GM18498 (cell line): ENCODE measurements around the gene RAB20.
"Not testable (repeated sequence)": the region's sequence is repeated elsewhere in the genome, so short reads cannot be mapped to it uniquely, and the experiment has no call there.

Source experiments
- ATAC-seq: cut with Tn5 transposase; IDR thresholded peaks from one replicate; pipeline ENCODE4 v1.9.1; 2021; ENCODE audit warnings: mild to moderate bottlenecking, moderate library complexity; ENCODE audit not compliant: unreplicated experiment

Gene RAB20

DNA sequence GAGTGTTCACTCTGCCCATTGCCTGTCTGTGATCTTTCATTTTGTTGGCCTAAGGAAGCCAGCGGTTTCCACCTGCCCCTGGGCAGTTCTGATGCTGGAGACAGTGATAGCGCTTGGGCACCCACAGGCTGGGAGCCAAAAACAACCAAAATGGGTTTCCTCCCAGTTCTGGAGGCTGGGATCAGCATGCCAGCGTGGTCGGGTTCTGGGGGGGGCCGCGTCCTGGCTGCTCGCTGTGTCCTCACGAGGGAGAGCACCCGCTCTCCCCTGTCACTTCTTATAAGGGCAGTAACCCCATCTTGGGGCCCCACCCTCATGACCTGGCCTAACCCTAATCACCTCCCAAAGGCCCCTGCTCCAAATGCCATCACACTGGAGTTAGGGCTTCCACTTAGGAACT, 67.9 kb downstream of the RAB20 start:
- no peak for ATAC-seq

DNA sequence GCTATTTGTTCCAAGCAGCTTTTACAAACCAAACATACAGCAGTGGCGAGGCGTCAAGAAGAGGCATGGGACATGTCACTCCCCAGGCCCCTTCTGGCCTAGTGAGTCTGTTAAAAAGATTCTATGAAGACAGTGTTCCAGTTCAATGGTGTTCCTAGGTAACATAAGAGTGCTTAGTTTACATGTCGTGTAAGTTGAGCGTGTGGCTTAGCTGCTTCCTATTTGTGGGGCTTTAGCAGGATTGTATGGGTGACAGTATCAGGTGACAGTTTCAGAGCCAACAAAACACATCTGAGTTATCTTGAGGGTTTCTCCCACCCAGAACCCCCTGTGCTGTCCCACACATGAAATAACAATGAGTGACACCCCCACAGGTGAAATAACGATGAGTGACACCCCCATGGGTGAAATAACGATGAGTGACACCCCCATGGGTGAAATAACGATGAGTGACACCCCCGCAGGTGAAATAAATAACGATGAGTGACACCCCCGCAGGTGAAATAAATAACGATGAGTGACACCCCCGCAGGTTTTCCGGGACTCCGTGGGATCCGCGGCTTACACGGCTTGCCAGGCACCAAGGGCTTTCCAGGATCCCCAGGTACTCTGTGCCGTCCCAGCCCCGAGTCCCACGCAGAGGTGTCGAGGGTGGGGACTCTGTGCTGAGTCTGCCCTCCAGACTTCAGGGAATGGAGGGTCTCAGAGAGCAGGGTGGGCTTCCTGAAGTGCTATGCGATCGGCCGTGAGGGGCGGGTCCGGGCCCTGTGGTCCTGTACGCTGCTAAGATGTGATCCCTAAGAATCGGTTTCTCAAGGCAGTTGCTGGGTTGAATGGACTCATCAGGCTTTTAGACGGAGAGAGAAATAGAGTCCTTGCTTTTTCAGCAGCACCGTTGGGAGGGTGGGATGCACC, 68.6 kb downstream of the RAB20 start:
- no peak for ATAC-seq

DNA sequence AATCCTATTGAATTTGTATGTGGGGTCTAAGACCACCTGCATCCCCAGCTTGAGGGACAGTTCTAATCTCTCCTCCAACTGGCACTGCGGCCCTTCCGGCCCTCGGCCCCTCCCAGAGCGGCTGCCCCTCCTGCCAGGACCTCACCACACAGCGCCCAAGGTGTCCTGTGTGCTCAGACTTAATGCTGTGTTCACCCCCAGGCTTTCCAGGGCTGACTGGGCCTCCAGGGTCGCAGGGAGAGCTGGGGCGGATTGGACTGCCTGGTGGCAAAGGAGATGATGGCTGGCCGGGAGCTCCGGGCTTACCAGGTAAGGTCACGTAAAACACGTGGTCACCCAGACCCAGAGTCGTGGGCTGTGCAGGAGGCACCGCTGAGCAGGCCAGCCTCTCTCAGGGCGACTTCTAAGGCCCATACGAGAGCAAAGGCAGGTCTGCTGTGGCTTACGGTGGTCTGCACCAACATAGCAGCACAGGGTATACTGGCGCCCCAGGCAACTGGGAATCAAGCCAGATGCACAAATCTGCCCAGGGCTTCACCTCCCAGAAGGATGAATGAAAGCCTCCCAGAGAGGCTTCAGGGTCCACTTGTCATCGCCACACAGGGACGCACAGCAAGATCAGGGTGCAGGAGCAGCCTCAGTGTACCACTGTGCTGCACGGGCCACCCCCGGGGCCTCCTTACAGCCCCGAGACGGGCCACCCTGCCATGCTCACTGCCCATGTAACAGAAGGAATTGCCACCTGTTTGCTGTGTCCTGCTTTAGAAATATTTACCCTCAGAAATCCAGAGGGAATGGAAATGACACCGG, 69.4 kb downstream of the RAB20 start:
- no peak for ATAC-seq

DNA sequence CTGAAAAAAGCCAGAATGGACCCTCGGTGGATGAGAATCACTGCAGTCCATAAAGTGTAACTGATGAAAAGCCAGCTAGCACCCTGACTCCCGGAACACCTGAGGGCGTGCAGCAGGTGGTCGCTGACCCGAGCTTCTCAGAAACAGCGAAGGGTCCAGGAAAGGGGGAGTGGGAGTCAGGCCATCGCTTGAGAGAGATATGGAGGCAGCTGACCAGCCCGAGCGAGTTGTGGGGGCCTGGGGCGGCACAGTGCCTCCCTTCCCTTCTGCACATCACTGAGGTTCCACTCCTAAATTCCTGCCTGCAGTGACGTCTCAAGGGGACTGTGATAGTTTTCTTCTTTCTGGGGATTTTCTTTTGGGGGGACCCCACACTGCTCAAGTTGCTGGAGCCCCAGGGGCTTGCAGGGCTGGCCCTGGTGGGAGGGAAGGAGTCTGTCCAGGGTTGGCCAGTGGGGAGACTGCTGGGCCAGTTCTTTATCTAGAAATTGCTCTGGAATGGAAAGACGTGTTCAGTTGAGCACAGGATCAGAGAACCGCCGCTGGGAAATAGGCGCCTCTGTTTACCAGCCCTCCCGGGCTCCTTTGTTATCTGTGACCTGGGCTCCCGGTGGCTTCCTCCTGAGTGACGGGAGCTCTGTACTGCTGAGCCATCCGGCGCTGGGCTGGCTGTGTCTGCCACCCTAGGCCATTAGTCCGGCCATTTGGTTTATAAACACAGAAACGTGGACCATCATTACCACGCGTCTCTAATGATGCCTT, 71.3 kb downstream of the RAB20 start:
- ATAC-seq = no peak

DNA sequence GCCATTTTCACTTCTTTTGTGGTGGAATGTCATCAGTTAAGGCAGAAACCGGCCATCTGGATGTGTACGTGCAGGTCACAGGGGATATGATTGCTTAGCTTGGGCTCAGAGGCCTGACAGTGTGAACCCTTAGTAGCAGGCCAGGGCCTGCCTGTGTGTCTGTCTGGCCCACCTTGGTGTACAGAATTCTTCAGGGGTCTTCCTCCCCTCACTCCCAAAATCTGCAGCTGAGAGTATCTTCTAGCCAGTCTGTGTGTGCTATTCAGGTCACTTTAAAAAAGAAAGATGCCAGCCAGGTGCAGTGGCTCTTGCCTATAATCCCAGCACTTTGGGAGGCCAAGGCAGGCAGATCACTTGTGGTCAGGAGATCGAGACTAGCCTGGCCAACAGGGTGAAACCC, 74.6 kb downstream of the RAB20 start:
- not testable (repeated sequence) for ATAC-seq

DNA sequence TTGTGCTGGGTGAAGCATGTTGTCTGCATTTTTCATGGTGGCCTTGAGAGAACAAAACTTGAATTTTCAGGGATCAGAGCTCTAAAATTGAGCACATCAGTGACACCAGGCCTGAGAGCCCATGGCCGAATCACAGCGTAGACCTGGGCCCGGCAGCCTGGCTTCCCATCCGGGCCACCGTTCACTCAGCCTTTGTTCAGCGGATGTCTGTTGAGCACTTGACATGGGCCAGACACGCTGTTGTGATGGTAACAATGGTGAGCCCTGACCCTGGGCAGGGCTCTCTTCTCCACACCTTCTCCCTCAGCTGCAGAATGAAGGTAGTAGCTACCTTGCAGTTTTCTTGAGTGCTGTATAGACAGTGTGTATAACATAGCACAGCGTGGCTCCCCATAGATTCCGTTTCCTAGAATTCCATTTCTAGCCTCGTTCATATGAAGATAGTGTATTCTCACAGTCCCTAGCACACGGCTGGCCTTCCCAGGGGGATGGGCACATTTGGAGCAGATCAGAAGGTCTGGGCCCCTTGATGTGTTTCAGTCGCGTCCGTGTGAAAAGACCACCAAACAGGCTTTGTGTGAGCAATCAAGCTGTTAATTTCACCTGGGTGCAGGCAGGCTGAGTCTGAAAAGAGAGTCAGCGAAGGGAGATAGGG, 75.3 kb downstream of the RAB20 start:
- ATAC-seq = no peak

DNA sequence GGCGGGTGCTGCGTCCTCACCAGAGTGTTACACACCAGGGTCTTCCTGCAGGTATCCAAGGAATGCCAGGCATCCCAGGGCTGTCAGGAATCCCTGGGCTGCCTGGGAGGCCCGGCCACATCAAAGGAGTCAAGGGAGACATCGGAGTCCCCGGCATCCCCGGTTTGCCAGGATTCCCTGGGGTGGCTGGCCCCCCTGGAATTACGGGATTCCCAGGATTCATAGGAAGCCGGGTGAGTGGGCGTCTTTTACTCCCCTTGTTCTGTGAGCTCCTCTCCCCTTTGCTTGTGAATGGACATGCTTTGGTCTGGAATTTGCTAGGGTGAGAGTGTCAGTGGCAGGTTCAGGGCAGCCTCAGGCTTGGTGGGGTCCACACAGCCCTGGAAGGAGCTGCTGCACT, 75.9 kb downstream of the RAB20 start:
- no peak for ATAC-seq

DNA sequence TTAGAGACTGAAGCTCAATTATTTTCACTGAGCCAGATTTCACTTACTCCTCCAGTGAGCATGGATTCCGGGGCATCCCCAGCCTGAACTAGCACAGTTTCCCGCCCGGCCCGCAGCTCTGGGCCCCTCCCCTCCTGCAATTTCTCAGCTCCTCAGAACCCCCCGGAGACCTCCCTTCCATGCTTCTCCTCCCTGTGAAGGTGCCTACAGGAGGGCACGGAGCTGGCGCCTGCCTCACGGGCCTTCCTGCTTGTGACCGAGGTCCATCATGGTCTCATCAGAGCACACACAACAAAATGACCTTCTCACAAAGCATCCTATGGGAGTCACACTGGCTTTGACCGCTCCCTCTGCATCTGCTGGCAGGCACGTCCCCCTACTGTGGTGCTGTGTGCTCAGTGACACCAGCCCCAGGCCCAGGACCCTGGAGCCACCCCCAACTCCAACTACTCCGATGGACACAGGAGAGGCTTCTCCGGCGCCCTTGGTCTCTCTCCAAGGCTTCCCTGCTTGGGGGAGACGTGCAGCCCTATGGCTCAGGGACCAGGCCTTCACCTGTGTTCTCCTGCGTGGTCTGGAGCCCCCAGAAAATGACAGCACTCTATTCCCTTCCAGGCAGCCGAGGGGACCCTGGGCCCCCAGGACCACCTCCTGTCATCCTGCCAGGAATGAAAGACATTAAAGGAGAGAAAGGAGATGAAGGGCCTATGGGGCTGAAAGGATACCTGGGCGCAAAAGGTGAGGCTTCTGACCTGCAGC, 77.1 kb downstream of the RAB20 start:
- no peak for ATAC-seq

DNA sequence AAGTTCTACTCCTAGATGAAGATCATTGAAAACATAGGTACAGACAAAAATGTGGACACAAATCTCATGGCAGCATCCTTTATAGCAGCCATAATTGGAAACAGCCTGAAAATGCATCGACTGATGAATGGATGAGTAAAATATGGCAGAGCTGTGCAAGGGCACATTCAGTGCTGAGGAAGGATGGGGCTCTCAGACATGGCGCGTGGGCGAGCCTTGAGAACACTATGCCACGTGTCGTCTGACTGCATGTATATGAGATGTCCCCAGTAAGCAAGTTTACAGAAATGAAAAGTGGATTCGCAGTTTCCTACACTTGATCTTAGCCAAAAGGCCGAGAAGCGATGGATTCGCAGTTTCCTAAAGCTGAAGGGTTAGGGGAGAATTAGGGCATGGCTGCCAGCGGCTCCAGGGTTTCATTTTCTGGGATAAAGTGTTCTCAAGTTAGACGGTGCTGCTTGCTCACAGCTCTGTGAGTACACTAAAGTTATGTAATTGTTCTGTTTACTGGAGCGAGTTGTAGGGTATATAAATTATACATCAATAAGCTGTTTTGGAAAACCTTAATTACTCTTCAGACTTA, 78.0 kb downstream of the RAB20 start:
- ATAC-seq = no peak

DNA sequence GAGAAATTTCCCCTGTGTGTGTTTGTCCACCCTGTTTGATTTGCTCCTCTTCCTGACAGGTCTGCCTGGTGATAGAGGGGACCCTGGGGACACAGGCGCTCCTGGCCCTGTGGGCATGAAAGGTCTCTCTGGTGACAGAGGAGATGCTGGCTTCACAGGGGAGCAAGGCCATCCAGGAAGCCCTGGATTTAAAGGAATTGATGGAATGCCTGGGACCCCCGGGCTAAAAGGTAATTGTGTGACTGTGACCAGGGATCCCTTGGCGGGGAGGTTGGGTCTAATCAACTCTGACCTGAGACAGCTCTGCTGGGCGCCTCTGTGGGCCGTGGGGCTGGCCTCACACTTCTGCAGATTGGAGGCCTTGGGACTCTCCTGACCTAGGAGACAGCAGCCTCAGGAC, 81.4 kb downstream of the RAB20 start:
- ATAC-seq = no peak

DNA sequence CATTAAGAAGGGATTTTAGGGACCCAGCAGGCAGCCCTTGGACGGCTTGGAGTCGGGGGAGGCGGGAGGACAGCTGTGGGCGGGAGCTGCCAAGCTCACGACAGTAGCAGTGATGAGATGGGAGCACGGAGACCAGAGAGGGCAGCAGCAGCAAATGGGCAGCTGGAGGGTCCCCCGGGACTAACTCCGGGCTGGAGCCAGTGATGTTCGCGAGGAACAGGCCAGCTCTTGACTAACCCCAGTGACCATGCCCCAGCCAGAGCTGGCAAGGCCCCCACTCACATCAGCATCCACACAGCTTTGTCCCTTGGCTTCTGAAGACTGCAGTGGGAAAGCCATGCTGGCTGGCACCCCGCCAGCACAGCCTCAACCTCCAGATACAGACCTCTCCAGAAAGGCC, 81.9 kb downstream of the RAB20 start:
- ATAC-seq = no peak

DNA sequence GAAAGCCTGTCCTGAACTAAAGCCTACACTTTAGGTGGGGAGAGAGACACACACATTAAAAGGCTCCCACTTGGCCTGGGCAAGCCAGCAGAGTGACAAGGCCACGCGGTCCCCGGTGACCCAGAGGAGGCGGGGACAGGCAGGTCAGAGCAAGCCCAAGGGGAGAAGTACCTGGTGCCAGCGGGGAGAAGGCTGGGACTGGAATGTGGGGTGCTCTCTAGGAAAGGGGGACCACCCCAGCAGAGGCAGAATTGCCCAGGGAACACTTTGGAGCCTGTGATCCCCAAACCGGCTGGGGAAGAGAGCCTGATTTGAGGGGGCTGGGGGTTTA, 82.3 kb downstream of the RAB20 start:
- no peak for ATAC-seq

DNA sequence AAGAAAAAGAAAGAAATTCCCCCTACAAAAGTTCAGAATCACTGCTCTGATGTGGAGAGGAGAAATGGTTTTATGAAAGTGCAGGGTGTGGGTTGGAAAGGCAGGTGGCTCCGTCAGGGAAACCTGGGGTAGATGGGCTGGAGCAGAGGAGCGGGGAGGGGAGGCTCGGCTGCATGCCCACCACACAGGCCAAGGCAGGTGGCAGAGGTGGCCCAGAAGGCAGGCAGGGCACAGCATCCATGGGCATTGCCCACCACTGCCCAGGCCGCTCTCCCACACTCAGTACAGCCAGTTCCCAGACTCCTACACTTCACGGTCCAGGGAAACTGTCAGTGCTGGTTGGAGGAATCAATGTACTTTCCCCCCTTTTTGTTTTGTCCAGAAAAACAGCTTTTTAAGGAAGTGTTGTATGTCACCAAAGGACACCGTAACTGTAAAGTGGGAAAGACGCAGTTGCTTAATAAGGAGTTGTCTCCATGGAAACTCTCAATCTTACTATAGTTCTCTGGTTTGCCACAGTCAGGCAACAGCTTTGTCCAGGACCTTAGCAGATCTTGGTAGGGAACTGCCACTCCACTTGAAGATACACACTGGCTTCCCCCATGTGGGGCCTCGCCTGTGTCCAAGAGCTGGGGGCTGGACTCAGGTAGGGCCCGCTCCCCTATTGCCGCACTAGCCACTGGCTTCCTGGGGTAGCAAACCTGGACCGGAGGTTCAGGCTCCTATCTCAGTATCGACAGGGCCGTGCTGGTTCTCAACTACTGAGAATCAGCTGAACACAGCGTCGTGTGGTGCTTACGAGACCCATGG, 82.9 kb downstream of the RAB20 start:
- ATAC-seq = no peak

DNA sequence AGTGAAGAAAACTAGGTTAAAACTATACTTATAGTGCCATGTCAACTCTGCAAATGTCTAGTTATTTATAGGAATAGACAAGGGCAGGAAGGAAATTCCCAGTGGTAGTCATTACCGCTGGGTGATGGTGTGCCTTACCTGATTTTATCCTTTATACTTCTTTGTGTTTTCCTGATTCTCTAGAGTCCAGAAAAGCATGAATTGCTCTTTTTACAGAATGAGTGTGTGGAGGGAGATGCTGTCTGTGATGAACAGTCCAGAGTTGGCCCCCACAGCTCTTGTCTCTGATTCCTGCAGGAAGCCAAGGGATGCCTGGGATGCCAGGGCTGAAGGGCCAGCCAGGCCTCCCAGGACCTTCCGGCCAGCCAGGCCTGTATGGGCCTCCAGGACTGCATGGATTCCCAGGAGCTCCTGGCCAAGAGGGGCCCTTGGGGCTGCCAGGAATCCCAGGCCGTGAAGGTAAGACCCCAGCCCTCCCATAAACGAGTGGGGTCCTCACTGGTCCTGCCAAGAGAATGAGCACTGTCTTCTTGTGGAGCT, 83.7 kb downstream of the RAB20 start:
- ATAC-seq = no peak

DNA sequence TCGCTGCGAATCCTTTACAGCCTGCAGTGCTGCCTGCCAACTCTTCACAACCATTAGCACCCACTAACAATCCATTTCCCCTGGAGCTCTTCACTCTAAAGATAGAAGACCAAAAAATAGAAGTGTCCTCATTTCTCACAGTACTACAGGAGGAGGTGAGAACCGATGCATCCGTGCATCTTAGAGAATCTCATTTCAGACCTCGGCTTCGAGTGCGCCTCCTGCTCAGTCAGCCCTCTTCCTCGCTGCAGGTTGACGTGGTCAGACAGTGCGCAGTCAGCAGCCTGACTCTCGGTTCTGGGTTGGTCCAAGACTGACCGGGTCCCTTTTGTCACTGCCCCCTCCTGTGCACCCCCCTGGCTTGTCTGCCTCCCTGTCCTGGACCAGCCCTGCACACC, 85.3 kb downstream of the RAB20 start:
- ATAC-seq = no peak

DNA sequence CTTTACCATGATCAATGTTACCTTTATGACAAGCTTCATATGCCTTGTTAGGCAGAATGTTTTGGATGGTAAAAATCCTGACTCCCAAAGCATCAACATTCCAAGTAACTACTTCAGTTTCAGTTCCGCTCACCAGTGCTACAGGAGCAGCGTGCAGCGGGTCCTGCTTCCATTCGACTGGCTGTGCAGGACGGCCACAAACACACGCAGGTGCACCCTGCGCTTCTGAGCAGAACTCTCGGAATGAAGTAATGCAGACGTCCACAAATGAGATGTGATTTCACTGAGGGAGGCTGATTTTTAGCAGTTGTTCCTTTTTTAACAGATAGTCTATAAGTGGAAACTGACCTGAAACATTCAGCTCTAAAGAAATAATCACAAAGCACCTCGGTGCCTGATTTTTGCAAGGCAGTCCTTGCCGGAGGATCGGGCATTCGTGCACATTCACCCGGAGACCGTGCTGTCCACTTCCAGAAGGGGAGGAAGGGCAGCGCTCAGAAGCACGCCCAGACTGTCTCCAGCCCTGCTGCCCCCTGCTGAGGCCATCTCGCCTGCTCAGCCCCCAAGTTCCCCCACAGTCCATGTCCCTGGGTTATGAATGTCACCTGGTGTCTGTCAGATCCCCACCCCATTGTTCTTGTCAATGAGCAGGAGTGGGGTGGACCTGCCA, 85.8 kb downstream of the RAB20 start:
- no peak for ATAC-seq

DNA sequence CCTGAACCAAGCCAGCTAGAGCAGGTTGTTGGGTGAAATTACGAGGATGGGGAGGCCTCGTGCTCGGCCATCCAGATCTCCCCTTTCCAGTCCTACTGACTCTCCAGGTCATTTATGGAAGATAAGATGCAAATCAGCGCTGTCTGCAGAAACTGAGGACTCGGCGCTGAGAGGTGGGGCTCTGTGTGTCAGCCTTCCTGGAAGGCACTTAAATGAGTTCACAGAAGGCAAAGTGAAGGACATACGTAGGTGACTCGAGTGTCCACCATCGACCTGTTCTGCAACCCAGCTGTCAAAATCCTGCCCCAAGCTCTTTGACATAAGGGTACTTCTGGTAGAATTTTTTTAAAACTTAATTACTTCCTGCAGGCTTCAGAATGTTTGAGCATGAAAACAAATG, 86.4 kb downstream of the RAB20 start:
- no peak for ATAC-seq

DNA sequence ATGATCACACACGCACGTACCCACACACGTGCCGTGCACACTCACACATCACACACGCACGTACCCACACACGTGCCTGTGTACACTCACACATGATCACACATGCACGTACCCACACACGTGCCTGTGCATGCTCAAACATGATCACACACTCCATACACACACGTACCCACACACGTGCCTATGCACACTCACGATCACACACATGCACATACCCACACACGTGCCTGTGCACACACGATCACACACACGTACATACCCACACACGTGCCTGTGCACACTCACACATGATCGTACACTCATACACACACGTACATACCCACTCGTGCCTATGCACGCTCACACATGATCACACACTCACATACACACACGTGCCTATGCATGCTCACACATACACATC, 86.8 kb downstream of the RAB20 start:
- no peak for ATAC-seq
